Effector CD8-positive, alpha-beta T cell (primary cell): Measurements from ENCODE around the gene CCDC88C.
"Not testable (repeated sequence)": the region's sequence is repeated elsewhere in the genome, so short reads cannot be mapped to it uniquely, and the experiment has no call there.

Experiments
- DNase-seq: peaks from one replicate; lab custom pipeline; 2025; lab: John Stamatoyannopoulos, UW

Gene CCDC88C

DNA sequence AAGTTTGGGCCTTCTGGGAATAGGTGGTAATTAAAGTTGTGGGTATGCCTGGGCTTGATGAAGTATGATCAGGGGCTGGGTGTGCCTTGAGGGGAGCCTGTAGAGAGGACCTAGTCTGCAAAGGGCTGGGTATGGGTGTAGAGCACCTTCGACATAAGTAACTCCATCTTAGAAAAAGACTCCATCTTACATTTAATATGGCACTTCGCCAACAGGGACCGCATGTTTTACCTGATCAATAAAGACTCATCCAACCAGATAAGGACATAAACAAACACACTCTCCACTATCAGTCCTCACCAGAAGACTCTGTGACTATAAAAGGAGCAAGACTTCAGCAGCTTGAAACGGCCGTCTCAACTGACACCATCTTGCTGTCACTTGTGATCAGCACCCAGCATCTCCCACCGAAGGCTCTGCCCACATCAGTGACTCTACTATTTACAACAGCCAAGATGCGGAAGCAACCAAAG, 149.6 kb downstream of the CCDC88C start:
- no peak for DNase-seq

DNA sequence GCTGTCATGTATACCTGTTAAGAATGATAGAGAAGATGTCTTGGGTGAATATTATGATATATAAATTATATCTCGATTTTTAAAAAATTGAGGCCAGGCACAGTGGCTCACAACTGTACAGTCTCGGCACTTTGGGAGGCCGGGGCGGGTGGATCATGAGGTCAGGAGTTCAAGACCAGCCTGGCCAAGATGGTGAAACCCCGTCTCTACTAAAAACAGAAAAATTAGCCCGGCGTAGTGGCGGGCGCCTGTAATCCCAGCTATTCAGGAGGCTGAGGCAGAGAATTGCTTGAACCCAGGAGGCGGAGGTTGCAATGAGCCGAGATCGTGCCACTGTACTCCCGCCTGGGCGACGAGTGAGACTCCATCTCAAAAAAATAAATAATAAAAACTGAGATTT, 151.3 kb downstream of the CCDC88C start:
- DNase-seq: not testable (repeated sequence)

DNA sequence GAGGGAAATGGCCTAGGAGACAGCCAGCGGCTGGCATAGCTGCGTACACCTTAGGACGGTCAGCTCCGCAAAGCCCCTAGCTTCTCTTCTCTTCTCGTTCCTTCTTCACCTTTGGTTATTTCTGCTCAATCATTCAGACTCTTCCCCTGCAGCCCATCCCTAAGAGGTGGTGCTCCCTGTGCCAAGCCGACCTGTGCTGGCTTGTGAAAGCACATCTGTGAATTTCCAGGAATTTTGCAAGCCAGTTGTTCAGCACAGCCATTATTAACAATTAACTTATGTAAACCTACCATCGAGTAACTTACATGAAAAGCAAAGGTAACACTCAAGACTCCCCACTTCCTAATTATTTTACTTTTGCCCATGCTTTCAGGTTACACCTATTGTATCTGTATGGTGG, 152.2 kb downstream of the CCDC88C start:
- no peak for DNase-seq

DNA sequence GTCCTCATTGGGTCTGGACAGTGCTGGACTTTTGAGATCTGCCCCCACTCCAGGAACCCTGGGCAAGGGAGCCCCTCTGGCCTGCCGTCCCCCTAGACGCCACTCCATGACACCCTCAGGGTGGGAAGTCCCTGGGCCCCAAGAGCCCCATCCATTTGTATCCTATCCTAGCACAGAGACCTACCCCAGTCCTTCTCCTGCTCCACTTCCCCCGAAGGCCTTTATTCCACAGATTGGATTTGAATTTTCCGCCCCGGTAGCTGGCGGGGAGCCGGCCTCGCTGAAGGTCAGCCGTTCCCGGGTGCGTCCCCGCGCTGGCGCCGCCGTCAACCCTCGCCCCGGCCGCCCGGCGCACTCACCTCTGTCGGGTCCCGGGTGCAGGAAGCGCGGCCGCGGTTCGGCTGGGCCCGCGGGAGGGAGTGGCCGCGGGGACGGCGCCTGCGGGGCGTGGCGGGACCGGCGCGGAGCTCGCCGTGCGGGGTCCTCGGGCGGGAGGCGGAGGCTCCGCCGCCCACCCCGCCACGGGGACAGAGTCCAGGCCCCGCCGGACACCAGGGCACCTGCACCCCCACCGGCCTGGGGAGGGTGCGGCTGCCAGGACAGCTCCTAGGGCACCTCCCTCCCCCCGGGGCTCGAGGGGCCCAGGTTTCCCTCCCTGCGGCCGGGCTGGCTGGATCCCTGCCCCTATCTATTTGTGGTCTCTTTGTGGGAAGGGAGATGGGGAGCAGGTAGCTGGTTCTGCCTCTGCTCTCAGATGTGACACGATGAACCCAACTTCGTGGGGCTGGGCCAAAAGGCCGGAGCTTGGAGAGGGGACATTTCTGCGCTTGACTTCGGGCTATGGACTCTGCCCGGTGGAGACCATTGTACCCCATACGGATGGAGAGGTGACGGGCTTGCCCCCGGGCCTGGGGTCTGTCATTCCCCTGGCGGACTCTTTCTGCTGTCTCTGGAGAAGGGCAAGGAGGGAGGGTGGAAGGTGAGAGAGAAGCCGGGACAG, 153.2 kb downstream of the CCDC88C start:
- no peak for DNase-seq

DNA sequence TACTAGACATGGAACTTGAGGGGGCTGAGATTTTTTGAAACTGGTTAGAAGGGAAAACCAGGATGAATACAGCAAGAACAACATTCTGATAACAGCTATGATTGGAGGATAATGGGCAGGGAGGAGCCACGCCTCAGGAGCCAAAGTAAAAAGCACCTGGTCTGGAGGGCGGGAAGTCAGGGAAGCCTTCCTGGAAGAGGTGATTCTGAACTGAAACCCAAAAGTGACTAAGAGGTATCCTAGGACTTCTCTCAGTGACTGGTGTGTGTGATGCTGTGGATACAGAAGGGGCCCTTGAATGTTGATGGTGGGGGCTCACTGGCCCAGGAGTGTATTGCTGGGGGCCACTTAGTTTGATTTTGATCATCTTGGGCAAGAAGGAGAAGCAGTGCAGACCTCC, 154.3 kb downstream of the CCDC88C start:
- DNase-seq: no peak

DNA sequence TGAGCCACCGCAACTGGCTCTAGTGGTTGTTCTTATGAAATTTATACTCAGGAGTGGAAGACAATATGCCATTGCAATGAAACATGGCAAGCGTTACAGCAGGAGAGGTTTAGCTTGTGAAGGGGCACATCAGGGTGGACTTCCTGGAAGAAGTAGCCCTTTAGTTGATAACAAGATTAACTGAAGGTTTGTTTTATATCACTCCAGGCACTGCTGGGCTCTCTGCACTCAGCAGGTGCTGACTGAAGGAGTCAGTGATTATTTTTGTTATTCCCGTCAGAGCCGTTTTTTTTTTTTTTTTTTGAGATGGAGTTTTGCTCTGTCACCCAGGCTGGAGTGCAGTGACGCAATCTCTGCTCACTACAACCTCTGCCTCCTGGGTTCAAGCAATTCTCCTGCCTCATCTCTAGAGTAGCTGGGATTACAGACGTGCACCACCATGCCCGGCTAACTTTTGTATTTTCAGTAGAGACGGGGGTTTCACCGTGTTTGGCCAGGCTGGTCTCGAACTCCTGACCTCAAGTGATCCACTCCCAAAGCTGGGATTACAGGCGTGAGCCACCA, 155.6 kb downstream of the CCDC88C start:
- DNase-seq: no peak

DNA sequence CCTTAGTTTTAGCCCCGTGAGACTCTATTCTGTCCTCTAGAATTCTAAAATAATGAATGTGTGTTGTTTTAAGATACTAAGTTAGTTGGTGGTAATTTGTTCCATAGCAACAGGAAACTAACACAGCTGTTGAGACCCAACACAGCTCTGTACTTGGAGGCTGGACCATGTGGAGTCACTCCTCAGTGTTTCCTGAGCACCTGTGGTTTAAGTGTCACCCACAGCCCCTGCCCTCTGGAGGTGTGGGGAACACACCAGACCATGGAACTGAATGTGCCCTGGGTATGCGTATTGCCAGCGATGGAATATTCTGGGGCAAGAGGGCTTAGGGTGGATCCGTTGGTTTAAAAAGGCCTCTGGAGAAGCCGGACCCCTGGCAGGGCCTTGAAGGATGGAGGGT, 156.5 kb downstream of the CCDC88C start:
- DNase-seq: no peak

DNA sequence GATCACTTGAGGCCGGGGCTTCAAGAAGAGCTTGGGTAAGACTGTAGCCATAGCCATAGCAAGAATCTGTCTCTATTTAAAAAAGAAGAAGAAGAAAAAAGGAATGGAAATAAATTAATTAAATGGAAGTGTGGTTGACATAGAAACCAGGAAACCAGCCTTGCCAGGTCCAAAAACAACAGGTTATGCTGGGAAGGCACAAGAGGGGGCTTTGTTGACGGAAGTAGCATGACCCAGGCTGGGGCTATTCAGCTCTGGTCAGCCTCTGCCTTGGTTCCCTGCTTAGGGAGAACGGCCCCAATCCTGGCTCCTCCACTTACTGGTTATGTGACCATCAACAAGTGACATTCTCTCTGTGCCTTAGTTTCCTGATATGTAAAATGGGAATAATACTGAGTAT, 158.7 kb downstream of the CCDC88C start:
- DNase-seq: no peak

DNA sequence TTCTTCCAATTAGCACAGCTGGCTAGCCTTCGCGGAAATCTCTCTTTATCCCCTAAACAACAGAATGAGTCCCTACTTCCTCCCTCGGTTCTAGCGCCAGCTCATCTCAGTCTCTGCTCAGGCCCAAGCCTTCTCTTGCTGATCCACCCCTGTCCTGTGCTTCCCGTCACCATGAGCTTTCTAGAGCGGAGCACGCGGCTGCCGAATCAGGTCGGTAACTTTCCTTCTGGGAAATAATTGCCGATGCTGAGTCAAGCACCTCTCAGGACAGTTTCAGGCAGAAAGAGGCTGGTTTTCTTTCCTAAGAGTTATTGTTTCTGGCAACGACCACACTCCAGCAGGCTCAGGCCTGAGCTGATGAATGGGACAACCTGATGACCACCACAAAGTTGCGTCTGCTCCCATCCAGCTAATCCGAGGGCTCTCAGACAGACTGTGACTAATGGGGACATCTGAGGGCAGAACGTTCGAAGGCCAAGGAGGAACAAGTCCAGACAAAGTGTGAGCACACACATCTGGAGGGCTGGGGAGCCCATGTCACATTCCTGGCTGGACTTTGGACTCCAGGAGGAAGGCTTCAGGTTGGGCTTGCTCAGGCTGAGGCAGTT, 159.5 kb downstream of the CCDC88C start:
- no peak for DNase-seq

DNA sequence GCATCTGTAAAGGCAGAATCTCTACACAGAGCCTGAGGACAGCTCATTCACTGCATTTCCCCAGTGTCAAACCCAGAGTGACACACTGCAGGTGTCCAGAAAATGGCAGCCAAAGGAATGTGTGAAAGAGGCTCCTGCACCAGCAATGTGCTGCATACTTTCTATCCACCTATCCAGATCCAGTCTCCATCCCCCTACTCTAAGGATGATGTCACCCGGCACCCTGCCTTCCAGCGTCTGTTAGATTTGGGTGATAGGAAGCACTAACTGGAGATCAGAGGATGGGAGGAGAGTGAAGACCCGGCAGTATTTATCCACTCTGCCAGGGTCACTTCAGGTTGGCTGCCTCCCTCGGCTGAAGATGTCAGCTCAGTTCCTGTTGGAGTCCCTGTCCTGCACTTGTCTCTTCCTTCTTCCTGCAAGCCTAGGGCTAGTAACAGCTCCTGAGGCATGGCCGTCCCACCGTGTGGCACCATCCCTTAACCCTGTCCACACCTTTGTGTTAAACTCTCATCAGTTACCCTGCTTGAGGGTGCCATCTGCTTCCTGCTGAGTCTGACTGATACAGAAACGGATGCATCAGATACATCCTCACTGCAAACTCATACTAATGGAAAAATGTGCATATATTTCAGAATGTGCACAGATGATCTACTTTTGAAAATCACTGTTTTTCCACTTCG, 160.2 kb downstream of the CCDC88C start:
- no peak for DNase-seq

DNA sequence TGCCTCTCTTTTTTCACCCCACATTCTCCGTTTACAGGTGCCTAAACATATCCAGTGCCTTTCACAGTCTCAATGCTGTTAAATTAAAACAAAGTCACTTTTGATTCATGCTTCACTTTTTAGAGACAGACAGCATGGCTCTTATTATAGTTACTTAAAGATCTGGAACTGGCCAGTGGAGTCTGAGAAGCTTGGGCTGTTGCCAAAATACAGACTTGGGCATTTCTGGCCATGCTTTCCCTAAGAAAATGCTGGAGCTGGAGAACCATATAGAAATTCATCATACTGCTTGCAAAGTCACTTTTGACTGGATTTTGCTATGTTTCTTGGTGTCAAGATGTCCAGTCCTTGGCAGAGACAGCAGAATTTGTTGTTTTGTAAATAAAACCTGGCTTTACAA, 161.0 kb downstream of the CCDC88C start:
- no peak for DNase-seq

DNA sequence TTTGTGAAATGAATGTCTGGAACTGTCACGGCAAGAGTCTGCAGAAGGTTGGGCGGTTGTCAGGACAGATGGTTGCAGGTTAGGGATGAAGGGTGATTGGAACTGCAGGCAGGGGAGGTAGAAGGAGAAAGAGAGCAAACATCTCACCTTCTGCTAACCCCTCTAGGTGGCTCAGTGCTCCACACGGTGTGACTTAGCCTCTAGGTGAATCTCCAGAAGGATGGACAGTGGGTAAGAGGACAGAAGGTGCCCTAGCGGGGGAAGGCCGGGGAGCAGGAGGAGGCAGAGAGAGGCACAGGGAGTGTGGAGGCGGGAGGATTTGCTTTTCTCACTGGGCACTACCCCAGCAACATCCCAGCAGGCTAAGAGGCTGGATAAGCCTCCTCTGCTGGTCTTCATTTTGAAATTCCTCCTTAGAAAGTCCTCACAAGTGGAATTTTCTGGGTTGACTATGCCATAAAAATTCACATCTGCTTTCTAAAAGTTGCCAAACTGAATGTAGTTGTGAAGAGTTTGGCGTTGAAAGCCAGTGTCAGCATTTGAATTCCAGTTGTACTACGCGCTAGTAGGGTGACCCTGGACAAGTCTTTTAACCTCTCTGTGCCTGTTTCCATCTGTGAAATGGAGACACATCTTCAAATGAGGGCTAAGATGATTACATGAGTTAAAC, 162.5 kb downstream of the CCDC88C start:
- no peak for DNase-seq

DNA sequence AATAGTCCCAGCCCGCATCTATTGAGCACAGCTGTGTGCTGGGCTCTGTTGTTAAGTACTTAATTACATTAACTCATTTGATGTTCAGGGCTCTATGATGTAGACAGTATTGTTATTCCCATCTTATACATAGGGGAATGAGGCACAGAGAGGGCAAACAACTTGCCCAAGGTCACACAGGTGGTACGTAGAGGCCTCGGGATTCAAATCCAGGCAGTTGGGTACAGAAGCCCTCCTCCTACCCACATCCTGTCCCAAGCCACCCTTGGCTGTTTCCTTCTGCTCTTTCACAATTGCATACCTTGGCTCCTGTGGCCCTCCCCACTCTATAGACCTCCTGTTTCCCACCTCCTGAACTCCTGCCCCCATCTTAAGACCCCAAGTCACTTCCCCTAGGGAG, 163.2 kb downstream of the CCDC88C start:
- DNase-seq: no peak

DNA sequence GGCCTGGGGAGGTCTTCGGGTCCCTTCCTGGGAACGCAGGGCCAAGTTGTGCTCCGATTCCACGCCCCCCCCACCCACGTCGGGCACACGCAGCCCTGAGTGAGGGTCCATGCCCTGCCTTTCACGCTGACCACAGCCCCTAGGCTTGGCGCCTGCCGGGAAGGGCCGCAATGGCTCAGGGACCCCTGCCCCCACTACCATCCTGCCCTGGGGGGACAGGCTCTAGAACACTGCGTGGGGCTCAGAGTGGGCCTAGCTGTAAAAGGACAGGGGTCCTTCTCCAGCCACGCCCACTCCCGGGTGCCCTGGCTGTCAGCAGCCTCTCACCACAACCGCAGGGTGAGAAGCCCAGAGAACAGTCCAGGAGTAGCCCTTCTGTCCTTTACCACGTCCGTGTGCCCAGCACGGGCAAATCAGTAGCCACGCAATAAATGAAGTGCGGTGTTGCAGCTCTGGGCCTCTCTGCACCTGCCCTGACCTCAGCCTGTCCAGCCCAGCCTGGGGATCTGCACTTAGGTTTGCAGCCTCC, 163.8 kb downstream of the CCDC88C start:
- no peak for DNase-seq

DNA sequence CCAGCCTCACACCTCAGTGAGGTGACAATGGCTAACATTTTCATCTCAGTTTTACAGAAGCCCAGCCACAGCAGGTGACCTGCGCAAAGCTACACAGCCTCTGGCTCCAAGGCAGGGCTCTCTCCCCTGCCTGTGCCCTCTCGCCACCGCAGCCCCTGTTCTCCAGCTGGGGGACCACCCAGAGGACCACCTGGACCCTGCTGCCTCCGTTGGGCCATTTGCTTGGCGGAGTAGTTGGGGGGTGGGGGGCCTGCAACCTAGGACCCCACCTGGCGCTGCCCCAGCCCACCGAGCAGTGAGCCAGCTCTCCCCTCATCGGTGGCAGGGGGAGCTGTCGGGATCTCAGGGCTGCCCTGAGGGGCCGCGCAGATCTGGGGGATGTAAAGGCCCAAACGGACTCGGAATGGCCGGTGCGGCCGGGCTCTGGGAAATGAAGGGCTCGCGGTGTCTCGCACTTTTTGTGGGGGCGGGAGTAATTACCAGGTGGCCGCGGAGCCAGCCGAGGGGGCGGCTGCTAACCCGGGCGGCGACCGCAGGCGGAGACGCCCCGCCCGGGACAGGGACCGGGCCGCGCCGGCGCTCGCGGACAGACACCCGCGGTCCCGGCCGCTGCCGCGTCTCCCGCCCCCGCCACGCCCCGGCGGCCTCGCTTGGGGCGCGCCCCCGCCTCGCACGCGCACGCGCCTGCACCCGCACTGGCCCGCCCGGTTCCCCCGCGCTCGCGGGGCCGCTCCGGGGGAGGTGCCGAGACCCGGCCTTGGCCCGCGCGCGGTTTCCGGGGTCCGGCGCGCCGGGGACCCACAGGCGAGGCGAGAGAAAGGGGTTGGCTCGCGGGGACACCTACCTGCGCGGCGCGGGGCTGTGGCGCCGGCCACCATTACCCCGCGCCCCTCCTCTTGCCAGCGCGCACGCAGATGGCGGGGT, 164.5 kb downstream of the CCDC88C start:
- DNase-seq: no peak

DNA sequence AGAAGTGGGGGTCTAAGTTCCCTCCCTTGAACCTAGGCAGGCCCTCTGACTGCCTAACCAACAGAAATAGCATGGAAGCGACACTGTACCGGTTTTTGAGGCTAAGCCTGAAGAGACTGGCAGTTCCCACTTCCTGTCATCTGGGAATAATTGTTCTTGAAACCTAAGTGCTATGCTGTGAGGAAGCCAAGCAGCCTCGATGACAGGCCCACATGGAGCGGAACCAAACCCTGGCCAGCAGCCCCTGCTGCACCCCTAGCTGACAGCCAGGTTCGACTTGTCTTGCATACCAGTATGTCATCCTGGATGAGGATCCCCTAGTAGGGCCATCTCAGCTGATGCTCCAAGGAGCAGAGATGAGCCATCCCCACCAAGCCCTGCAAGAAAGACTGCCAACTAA, 166.7 kb downstream of the CCDC88C start:
- DNase-seq: no peak

DNA sequence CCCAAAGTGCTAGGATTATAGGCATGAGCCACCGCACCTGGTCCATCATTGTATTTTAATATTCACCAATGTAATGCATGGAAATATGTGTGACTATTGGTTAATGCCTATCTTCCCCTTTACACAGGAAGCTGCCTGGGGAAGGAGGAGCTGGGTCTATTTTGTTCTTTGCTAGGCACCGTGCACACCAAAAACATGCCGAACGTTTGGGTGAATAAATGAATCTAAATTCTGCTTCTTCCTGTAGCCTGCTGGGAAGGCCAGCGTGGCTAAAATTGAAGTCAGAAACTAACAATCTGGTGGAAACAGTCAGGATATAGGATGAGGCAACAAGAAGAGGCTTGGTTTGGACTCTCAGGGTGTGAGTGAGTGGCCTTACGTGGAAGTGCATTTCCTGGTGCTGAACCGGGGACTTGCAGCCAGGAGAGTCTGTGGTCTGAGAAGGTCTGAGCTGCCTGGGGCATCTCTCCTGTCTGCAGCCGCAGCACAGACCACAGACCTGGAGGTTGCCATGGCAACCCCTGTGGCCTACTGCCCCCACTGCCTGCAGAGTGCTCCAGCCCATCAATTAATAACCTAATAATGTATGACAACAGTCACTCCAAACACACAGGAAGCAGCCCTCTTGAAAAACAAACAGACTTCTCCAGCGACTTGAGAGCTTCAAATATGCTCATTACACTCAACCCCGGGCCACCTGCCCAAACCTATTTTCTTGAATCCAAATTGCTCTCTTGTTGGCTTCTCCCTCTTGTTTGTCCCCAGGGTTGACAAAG, 167.6 kb downstream of the CCDC88C start:
- no peak for DNase-seq

DNA sequence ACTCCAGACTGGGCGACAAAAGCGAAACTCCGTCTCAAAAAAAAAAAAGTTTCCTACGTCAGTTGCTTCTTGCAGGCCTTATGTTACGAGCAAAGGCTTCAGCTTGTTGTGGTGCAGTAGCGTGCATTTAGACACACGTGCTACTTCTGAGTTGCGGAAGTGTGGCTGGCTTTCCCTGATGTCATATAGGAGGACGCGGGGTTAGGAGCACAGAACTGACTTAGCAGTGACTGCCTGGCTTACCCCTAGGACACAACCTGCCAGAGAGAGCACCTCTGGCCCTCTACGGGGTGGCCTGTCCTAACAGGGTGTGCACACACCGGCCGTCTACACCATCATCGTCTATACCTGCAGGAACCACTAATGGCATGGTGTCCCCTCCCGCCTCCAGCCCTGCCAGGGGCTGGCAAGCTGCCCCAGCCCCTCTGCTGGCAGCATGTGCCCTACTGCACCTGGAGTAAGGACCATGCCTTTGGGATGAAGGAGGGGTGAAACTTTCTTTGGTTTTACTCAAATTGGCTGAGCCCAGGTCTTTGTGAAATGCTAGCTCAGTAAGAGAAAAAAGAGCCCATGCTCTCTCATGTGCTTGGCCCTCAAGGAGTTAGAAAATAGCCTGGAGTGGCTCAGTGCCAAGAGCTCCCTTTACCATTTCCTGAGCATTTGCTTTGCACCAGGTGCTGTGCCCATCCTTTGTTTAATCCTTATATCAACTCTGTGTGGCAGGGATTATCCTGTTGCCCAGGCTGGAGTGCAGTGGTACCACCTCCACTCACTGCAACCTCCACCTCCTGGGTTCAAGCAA, 171.4 kb downstream of the CCDC88C start:
- DNase-seq: peak; percentile 39

DNA sequence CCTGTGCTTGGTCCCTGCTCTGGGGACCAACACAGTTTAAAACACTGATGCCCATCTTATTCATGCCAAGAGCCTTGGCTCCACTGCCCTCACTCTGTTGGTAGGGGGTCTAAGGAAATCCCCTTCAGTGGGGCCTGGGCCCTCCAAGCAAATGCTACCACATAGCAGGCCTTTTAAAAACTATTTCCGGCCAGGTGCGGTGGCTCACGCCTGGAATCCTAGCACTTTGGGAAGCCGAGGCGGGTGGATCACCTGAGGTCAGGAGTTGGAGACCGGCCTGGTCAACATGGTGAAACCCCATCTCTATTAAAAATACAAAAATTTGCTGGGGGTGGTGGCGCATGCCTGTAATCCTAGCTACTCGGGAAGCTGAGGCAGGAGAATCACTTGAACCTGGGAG, 172.0 kb downstream of the CCDC88C start:
- not testable (repeated sequence) for DNase-seq
